IPS DF 19.7 (cell line): ENCODE measurements around the gene VWDE.
"Not testable (repeated sequence)": the region's sequence is repeated elsewhere in the genome, so short reads cannot be mapped to it uniquely, and the experiment has no call there.

ENCODE experiments used
- DNase-seq: peaks from one replicate; pipeline ENCODE4 v3.0.0-alpha.2; 2013; ENCODE audit warnings: low read depth, low spot score

Gene VWDE

DNA sequence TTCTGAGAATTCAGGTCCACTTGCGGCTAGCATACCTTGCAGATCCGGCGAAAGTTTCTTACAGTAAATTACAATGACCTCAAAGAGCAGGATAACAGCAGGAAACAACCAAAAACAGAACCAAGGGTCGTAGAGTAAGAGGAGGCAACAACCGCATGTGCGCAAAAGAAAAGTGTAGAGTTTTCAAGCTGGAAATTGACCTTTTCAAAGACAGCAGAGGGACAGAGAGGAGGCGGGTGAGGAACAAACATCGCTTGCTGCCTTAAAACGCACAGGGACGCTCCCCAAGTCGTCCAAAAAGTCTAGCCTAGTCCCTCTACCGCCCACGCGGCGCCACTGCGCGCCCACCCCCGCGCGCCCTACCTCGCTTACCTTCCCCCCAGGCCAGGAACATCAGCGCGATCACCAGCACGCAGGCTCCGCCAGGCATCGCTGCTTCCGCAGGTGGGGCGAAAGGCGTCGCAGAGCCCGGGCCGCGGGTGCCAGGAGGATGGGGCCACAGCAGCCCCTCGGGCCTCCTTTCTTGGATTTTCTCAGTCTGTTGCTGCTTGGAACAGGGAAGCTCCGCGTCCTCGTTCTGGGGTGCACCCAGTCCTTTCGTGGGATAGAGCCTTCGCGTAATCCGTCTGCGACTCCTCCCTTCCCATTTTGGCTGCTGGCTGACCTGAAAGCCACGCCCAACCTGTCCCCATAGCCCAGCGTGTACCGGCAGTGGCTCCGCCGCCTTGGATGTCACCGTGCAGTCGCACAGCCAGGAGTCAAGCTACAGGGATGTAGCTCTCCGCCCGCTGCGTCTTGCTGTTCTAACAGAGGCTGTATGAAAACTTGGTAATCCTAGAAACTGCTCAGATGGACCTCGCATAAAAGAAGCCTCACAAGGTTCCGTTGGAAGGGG is at the start of gene VWDE:
Gene VWDE (minus strand): TSS at position 579 of the 895 bp plus-strand sequence. CDS start 149 bp downstream, at position 430.
- peak; percentile 78 for DNase-seq

DNA sequence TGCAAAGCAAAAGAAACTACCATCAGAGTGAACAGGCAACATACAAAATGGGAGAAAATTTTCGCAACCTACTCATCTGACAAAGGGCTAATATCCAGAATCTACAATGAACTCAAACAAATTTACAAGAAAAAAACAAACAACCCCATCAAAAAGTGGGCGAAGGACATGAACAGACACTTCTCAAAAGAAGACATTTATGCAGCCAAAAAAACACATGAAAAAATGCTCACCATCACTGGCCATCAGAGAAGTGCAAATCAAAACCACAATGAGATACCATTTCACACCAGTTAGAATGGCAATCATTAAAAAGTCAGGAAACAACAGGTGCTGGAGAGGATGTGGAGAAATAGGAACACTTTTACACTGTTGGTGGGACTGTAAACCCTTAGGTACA is 49.5 kb upstream of the VWDE start:
- not testable (repeated sequence) for DNase-seq

DNA sequence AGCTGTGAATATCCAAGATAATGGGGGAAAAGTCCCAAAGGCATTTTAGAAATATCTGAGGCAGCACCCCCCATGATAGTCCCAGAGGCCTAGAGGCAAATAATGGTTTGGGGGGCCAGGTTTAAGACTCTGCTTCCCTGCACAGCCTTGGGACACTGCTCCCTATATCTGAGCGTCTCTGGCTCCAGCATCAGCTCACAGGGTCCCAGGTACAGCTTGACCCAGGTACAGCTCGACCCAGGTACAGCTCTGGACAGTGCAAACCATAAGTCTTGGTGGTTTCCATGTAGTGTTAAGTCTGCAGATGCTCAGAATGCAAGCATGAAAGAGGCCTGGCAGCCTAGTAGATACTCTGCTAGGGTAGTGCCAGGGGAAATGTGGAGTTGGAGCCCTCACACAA is 47.0 kb upstream of the VWDE start:
- no peak for DNase-seq

DNA sequence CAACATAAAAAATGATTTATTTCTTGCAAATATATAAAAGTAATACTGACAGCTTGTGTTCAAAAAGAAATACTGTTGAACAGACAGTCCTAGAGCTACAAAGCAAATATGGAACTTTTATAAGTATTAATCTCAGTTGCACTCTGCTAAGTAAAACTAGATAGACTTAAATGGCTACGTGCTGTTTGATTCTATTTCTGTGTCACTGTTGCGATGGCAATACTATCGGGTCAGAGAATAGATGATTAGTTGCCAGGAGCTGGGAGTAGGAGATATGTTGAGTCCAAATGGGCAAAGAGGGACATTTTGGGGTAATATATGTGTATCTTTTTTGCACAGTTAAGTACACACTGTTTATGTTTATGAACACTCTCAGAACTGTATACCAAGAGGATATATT is 41.1 kb upstream of the VWDE start:
- DNase-seq: no peak

DNA sequence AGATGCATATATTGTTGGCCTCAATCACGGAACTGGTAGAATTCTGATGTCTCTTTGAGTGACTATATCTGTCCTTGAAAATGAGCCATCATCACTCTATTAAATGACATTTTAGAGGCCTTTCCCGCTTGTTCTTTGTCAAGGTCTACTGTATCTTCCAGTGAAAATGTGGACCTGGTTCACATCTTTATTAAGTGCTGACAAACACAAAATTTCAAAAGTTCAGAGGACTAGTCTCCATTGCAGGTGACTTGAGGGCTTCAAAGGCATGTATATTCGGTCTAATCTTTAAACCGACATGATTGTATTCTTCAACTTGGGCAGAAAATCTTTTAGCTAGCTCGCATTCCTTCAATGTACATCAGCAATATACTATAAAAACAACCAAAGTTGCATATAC is 36.6 kb upstream of the VWDE start:
- DNase-seq: no peak

DNA sequence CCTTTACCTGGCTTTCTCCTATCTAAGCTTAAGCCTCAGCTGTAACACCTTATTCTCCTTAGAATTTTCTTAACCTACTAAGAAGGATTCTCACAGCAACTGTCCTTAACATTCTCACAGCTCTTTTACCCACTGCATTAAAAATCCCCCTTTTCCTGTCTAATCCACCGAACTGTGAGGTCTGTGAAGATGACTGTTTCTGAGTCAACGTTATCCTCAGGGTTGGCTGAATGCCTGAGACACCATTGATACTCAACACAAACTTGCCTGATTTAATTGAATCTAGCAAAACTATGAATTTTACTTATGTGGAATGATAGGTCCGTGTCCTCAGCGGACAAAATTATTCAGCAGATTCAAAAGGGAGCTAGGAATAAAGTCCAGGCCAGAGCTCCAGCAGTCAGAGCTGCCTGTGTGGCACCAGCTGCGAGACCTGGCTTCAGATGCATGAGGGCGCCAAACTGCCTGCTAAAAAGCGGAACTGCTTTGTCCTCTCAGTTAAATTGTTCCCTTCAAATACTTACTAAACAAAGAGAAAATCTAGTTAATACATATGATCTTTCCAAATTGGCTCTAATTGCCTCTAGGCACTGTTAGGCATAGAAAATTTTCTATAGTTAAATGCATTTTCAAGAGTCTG is 33.4 kb upstream of the VWDE start:
- DNase-seq: no peak

DNA sequence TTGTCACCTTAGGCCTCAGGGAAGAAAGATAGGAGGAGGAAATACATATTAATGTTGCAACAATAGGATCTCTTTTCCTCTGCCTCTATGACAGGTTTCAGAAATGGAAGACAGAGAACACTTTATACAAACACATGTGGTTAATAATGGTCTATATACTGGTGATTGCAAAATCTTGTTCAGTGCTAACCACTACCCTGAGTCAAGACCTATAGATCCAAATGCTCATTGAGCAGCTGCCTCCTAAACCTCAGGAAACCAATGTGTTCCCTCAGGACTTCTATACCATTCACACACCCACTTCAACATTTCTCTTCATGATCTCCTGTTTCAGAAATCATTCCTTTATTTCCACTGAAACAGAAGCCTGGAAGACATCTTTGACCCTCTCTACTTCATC is 32.5 kb upstream of the VWDE start:
- DNase-seq: no peak

DNA sequence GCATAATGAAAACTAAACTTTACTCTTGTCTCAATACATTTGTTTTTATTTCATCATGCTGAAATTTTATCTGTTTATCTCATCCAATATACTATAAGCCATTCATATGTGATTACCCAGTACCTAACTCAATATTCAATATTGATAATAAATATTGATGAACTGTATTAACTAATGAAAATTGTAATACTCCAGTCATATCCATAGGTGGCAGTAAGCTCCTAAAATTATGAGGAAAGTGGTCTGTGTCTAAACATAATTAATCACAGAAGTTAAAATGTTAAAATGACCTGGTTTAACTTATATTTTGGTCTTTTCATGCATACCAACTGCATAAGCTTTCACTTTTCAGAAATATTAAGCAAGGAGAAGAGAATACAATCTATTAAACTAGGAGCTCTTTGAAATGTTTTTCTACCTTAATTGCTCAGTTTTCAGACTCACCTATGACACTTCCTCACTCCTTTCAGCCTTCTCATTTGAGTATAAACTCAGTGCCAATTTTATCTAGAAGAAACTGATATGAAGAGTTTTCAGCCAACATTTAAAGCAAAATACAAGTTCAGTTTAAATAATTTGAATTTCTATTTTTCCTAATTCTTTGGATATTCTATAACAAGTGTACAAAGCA is 30.5 kb upstream of the VWDE start:
- no peak for DNase-seq

DNA sequence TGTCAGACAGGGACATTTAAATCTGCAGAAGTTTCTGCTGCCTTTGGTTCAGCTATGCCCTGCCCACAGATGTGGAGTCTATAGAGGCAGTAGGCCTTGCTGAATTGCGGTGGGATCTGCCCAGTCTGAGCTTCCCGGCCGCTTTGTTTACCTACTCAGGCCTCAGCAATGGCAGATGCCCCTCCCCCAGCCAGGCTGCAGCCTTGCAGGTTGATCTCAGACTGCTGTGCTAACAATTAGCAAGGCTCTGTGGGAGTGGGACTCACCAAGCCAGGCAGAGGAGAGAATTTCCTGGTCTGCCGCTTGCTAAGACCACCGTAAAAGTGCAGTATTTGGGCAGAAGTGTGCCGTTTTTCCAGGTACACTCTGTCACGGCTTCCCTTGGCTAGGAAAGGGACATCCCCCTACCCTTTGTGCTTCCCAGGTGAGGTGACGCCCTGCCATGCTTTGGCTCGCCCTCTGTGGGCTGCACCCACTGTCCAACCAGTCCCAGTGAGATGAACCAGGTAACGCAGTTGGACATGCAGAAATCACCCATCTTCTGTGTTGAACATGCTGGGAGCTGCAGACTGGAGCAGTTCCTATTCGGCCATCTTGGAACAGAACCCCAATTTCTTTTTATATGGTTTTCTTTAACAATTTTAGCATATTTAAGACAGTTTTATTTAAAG is 28.4 kb upstream of the VWDE start:
- DNase-seq: no peak

DNA sequence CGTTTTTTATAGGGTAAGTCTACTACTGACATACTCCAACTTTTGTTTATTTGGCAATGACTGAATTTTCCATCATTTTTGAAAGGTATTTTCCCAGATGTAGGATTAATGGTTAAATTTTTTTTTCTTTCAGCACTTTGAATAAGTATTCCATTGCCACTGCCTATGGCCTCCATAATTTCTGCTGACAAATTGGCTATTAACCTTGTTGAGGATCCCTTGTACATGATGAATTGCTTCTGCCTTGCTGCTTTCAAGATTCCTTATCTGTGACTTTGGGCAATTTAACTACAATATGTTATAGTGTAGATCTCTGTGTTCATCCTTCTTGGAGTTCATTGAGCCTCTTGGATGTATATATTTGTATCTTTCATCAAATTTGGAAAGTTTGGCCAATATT is 21.6 kb upstream of the VWDE start:
- DNase-seq: no peak

DNA sequence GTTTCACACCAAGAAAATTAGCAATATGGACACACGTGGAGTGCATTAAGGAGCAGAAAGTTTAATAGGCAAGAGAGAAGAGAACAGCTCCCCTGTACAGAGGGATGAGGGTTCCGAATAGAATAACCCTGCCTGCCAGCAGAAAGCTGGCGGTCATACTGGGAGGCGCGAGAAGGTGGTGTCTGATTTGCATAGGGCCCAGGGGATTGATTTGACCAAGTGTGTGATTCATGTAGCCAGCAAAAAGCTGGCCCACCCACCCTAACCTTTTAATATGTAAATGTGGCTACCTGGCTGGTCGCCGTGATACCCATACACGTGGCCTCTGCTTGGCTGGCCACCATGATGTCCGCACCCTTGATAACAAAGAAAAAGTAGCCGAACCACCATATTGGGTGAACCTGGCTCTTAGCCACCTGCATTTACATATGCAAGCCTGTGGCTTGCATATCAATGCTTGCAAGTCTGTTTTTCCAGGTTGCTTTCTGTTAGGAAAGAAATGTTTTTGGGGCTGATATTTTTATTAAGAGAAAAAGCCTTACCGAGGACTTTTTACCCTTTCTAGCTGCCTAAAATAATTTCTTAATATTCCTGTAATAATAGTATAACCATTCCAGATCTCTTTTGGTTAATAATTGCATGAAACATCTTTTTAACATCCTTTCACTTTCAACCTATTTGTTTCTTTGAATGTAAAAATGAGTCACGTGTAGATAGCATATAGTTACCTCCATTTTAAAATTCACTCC is 20.5 kb upstream of the VWDE start:
- DNase-seq: peak; percentile 98

DNA sequence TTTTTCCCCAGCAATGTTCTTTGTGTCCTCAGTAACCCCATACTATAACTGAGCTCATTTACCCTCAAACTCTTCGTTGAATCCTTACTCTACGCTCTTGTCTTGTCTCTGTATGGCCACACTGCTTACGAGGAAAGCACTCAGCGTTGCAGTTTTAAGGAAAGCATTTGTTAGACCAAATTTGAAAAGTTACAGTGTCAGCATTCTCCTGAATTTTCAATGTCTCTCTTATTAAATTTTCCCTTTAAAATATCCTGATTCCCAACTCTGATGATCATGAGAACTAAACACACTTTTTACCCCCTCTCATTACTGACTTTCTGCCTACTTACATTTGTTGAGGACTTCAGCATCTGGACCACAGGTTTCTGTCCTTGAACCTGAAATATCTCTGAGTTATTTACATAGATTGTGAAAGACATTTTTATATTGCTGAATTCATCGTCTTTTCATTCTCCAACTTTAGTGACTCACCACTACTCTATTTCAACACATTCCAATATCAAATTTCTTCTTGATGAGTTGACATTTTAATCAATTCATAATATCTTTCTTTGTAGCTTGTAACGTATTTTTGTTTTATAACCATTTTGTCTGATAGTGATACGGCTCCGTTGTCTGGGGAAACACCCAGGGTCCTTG is 19.8 kb upstream of the VWDE start:
- DNase-seq: no peak

DNA sequence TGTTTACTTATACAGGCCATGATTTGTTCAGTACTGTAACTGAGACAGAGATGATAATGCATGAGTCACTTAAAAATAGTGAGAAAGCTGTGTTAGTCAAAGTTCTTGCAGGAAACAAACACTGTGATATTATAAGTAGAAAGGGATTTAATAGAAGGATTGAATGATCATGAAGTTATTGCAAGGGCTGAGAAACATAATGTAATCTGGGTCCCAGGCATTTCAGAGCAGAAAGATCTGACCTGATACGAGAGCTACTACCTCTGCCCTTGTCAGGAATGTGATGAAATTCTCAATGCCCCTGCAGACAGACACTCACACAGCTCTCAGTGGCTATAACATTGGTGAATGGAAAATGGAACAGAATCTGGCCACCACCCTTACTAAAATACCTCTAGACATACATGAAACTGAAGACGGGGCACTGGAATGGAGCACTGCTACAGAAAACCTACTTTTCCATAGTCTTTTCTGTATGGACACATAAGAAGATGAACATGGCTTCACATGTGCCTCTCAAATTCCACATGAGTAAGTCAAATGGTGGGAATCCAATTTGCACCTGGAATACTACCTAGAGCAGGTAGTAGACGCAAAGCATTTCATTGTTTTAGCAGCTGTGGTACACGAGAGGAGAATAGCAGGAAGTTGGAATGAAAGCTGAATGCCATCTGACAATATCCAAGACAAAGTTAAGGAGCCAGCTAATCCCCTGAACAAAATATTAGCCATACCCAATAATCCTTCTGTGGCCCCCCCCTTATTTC is 19.1 kb upstream of the VWDE start:
- DNase-seq: no peak

DNA sequence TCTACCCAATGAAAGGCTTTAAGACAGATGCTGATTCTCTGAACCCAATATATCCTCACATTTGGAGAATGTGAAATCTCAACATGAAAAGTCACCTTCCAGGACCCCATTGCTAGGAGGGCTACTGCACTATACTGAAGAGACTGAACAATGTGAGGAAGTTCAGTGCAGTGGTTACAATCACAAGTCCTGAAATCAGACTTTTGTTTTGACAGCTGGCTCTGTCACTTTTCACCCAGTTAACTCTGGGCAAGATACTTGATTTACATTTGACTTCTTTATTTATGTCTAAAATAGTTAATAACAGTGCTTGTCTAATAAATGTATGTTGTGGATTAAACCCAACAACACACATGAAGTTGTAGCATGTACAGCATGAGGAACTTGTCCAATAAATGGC is 14.8 kb upstream of the VWDE start:
- DNase-seq: no peak

DNA sequence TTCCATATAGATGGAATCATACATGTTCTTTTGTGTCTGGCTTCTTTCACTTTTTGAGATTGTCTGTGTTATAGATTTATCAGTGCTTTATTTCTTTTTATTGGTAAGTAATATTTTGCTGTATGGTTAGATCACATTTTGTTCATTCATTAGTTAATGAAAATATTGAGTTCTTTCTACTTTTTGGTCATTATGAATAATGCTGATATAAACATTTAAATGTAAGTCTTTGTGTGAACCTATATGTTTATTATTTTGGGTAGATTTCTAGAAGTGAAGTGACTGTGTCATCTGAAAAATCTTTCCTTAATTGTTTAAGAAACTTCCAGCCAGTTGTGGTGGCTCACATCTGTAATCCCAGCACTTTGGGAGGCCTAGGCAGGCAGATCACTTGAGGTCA is 11.4 kb upstream of the VWDE start:
- DNase-seq: no peak

DNA sequence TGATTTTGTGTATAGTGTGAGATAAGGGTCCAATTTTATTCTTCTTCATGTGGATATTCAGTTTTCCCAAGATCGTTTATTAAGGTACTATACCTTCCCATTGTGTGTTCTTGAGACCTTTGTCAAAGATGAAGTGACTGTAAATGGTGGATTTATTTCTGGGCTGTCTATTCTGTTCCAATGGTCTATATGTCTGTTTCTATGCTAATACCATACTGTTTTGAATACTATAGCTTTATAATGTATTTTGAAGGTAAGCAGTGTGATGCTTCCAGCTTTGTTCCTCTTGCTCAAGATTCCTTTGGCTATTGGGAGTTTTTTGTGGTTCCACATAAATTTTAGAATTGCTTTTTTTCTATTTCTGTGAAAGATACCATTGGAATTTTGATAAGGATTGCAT is 8.7 kb upstream of the VWDE start:
- no peak for DNase-seq

DNA sequence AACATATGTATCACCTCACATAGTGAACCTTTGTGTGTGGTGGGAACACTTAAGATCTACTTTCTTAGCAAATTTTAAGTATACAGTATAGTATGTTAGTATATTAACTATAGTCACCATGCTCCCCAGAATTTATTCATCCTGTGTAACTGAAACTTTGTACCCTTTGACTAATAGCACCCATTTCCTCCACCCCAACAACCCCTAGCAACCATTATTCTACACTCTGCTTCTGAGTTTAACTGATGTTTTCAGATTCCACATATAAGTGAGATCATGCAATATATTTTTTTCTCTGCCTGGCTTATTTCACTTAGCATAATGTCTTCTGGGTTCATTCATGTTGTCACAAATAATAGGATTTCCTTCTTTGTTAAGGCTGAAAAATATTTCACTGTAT is 6.9 kb upstream of the VWDE start:
- DNase-seq: no peak

DNA sequence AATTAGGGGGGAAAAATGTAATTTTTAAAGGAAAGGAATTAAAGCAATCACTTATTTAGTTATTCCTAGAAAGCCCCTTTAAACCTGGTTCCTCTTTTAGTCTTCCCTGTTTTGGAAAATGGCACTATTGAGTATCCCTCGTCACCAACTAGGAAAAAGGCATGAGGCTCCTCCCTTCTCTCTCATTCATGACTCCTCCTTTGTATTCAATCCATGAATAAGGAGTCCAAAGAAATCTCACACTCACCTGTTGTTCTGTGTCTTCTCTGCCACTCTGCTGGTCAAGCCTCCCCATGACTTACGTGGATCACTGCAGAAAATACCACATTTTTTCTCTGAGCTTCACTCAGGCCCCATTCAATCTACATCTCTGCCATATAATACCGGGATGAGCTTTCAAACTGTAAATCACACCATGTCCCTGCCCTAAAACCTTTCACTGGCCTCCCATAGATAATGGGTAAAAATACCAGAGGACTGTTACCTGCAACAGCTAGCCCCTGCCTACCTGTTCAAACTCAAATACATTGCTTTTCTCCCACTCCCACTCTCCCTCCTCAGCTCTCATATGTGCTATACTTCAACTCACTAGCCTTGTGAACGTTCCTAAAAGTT is 5.5 kb upstream of the VWDE start:
- DNase-seq: no peak

DNA sequence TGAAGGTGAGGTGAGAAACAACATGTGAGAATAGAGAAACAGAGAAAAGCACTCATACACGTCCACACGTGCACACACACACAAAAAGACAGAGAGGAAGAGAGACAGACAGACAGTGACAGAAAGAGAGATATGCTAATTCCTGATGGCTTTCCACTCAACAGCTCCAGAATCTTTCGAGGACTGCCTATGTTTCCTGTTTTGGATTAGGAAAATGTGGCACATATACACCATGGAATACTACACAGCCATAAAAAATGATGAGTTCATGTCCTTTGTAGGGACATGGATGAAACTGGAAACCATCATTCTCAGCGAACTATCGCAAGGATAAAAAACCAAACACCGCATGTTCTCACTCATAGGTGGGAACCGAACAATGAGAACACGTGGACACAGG is 4.0 kb upstream of the VWDE start:
- DNase-seq: not testable (repeated sequence)

DNA sequence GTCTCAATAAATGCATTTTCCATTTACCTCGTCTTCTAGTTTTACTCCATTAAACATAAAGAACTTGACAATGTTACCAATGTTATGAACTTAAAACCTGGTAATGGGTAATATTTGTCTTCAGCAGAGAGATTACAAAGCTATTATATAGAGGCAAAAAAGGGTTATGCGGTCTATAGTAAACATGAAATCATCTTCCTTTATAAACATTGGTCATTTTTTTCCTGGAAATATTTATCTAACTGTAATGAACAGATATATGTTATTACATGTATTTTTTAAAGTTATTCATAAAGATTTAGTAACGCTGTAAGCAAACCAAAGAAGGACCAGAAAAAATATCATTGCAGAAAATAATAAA is 1.3 kb downstream of the VWDE start:
- DNase-seq: no peak
